ENCODE data around the gene MYO5A.

- TF ChIP-seq CTCF (IDR thresholded peaks at IDR 0.05) (no peak), POLR2AphosphoS5 (IDR thresholded peaks at IDR 0.05; ENCODE audit: low read depth, low read length) (no peak), TCF7L2 (IDR thresholded peaks at IDR 0.05; ENCODE audit: low read depth, low read length) (no peak)
Measured at GRCh38 chr15:52362497-52362896, 166.2 kb downstream of the MYO5A start.
